CD14-positive monocyte (primary cell): ENCODE measurements around the gene PDGFA. TPM values are rescaled to one million over a fixed set of nuclear protein-coding genes. Genes with fewer than 3 reads are reported as not detected.

Source experiments
- DNase-seq, 3 donors: peaks; one replicate each; pipeline ENCODE4 v3.0.0-alpha.2; 2011 to 2022
- H2AFZ ChIP-seq: 2 replicates; pipeline ENCODE4 v1.6.0; 2012; ENCODE audit warnings: mild to moderate bottlenecking, low read depth, low read length, inconsistent platforms; ENCODE audit not compliant: insufficient read depth, poor library complexity, severe bottlenecking
- H3K27ac ChIP-seq, 2 donors: 1 replicate in 1 of 2; 2 replicates in 1 of 2; pipeline ENCODE4 v1.5.1; 2012 to 2013; ENCODE audit warnings: low read length in 2 of 2, control low read depth in 1 of 2, inconsistent platforms in 1 of 2, low read depth in 1 of 2, mild to moderate bottlenecking in 1 of 2
- H3K27me3 ChIP-seq, 2 donors: one replicate each; pipeline versions ENCODE4 v1.6.0 to v1.6.1; 2011 to 2013; ENCODE audit warnings: low read length in 2 of 2; ENCODE audit not compliant: control insufficient read depth in 2 of 2, insufficient read depth in 2 of 2
- H3K36me3 ChIP-seq, 2 donors: replicated peaks in 1 of 2; 1 replicate in 1 of 2; 2 replicates in 1 of 2; pipeline versions ENCODE4 v1.5.1 to v1.6.1; 2012 to 2013; ENCODE audit warnings: low read length in 2 of 2, control low read depth in 1 of 2, inconsistent platforms in 1 of 2, mild to moderate bottlenecking in 1 of 2; ENCODE audit not compliant: insufficient read depth in 2 of 2, control insufficient read depth in 1 of 2
- H3K4me1 ChIP-seq, 2 donors: 1 replicate in 1 of 2; 2 replicates in 1 of 2; pipeline versions ENCODE4 v1.5.1 to v1.6.1; 2012 to 2013; ENCODE audit warnings: low read length in 2 of 2, control low read depth in 1 of 2, inconsistent platforms in 1 of 2, mild to moderate bottlenecking in 1 of 2, moderate library complexity in 1 of 2; ENCODE audit not compliant: insufficient read depth in 2 of 2, control insufficient read depth in 1 of 2
- H3K4me2 ChIP-seq: replicated peaks from 2 replicates; pipeline ENCODE3; 2012; ENCODE audit warnings: low read length, moderate library complexity, mild to moderate bottlenecking; ENCODE audit not compliant: poor library complexity, severe bottlenecking; ENCODE audit errors: extremely low read depth
- H3K4me3 ChIP-seq, 3 experiments: fragments of 200-600 bp in 1 of 3; sonication (generic) in 1 of 3; replicated peaks in 1 of 3; 1 replicate in 2 of 3; 2 replicates in 1 of 3; pipeline ENCODE4 v1.5.1; 2011 to 2013; ENCODE audit warnings: low read length in 3 of 3, mild to moderate bottlenecking in 3 of 3, control low read depth in 2 of 3, low read depth in 2 of 3, inconsistent platforms in 1 of 3, moderate library complexity in 1 of 3
- H3K79me2 ChIP-seq: 2 replicates; pipeline ENCODE4 v1.6.0; 2012; ENCODE audit warnings: mild to moderate bottlenecking, control low read depth, inconsistent platforms, low read length, moderate library complexity; ENCODE audit not compliant: insufficient read depth
- H3K9ac ChIP-seq: 2 replicates; pipeline ENCODE4 v1.6.0; 2017; ENCODE audit warnings: low read length, mild to moderate bottlenecking; ENCODE audit not compliant: insufficient read depth, poor library complexity, severe bottlenecking
- H3K9me3 ChIP-seq, 2 donors: replicated peaks in 1 of 2; 1 replicate in 1 of 2; 2 replicates in 1 of 2; pipeline versions ENCODE4 v1.5.1 to v1.6.1; 2012 to 2013; ENCODE audit warnings: low read length in 2 of 2, control low read depth in 1 of 2; ENCODE audit not compliant: control insufficient read depth in 1 of 2, insufficient read depth in 1 of 2
- H4K20me1 ChIP-seq: 2 replicates; pipeline ENCODE4 v1.6.0; 2012; ENCODE audit warnings: mild to moderate bottlenecking, low read length, control low read depth, moderate library complexity; ENCODE audit not compliant: insufficient read depth
- H3K27ac Mint-ChIP-seq, 7 donors: one replicate each; pipeline ENCODE4 v1.8.0; 2020; ENCODE audit warnings: mild to moderate bottlenecking in 7 of 7, mixed read lengths in 7 of 7, moderate library complexity in 6 of 7, inconsistent platforms in 2 of 7
- H3K27me3 Mint-ChIP-seq, 3 donors: one replicate each; pipeline ENCODE4 v1.8.0; 2021 to 2022; ENCODE audit warnings: low read depth in 3 of 3, mild to moderate bottlenecking in 3 of 3, mixed read lengths in 3 of 3, moderate library complexity in 3 of 3, inconsistent platforms in 1 of 3
- H3K36me3 Mint-ChIP-seq, 2 donors: one replicate each; pipeline ENCODE4 v1.8.0; 2020; ENCODE audit warnings: mixed read lengths in 2 of 2, inconsistent platforms in 1 of 2, mild to moderate bottlenecking in 1 of 2
- H3K4me1 Mint-ChIP-seq: one replicate; pipeline ENCODE4 v1.8.0; 2020; ENCODE audit warnings: mild to moderate bottlenecking, mixed read lengths
- H3K4me3 Mint-ChIP-seq, 2 donors: one replicate each; pipeline ENCODE4 v1.8.0; 2020; ENCODE audit warnings: mild to moderate bottlenecking in 2 of 2, mixed read lengths in 2 of 2, moderate library complexity in 1 of 2
- H3K9me3 Mint-ChIP-seq, 7 donors: one replicate each; pipeline ENCODE4 v1.8.0; 2020 to 2022; ENCODE audit warnings: mixed read lengths in 7 of 7, mild to moderate bottlenecking in 6 of 7, moderate library complexity in 6 of 7, inconsistent platforms in 2 of 7
- WGBS: methylation state at CpG from one replicate; pipeline ENCODE4 v1.1.5; 2013; ENCODE audit warnings: missing lambda C conversion rate; ENCODE audit not compliant: insufficient coverage; 5-methylcytosine and 5-hydroxymethylcytosine counted together
- intact Hi-C, 2 donors: fragments of 100-400 bp; cut with micrococcal nuclease; formaldehyde crosslinking; loops; one replicate each; pipeline versions ENCODE4 v1.15.0 to v1.15.1; 2023
- polyA plus RNA-seq, 3 donors: library from polyadenylated mRNA; depleted of rRNA in 1 of 3; unstranded in 2 of 3; stranded (reverse) in 1 of 3; fragments of 300-500 nt in 2 of 3; fragments of >200 nt in 1 of 3; fragmentation: Illumina TruSeq in 2 of 3; gene quantifications; 1 replicate in 2 of 3; 2 replicates in 1 of 3; pipeline ENCODE4 v1.2.3, GENCODE V29; 2012 to 2021
- TF ChIP-seq, protein P1 (sequence below): fragments of 200-600 bp; IDR thresholded peaks from one replicate; pipeline ENCODE4 v1.8.0; 2022; ENCODE audit warnings: antibody characterized with exemption, mild to moderate bottlenecking

Gene PDGFA
- polyA plus RNA-seq, 3 donors: 0.29 TPM; not detected in 2

GRCh38 chr7:517774-518629, 1.6 kb downstream of the PDGFA start:
- no peak overlapping the region for H2AFZ ChIP-seq

More at GRCh38 chr7:517774-518629, 1.6 kb downstream of the PDGFA start:
- Histone ChIP-seq H3K4me3 (no peak overlapping the region), H3K27me3 (peaks cover 34 to 72% of the 10 kb centered on the region in 2 donors), H4K20me1 (no peaks in the 10 kb centered on the region), H3K4me2 (no peak overlapping the region), H3K27ac (no peak overlapping the region), H3K9me3 (peaks cover 0 to 14% of the 10 kb centered on the region in 2 donors), H3K9ac (no peak overlapping the region), H3K4me1 (peaks cover 6 to 17% of the 10 kb centered on the region in 2 donors), H3K36me3 (no peaks in the 10 kb centered on the region), H3K79me2 (no peaks in the 10 kb centered on the region)
- Mint-ChIP-seq H3K4me3 (peak overlapping the region; percentile 37 to 86), H3K27me3 (peaks cover 56 to 73% (median 70%) of the 10 kb centered on the region in 3 donors), H3K9me3 (peaks cover 0 to 14% (median 0%) of the 10 kb centered on the region in 7 donors), H3K36me3 (no peaks in the 10 kb centered on the region), H3K4me1 (peaks cover 10% of the 10 kb centered on the region), H3K27ac (peak overlapping the region in 1 of 7 donors; percentile 27)
- intact Hi-C loops: no loop called here
- TF ChIP-seq, protein P1, sequence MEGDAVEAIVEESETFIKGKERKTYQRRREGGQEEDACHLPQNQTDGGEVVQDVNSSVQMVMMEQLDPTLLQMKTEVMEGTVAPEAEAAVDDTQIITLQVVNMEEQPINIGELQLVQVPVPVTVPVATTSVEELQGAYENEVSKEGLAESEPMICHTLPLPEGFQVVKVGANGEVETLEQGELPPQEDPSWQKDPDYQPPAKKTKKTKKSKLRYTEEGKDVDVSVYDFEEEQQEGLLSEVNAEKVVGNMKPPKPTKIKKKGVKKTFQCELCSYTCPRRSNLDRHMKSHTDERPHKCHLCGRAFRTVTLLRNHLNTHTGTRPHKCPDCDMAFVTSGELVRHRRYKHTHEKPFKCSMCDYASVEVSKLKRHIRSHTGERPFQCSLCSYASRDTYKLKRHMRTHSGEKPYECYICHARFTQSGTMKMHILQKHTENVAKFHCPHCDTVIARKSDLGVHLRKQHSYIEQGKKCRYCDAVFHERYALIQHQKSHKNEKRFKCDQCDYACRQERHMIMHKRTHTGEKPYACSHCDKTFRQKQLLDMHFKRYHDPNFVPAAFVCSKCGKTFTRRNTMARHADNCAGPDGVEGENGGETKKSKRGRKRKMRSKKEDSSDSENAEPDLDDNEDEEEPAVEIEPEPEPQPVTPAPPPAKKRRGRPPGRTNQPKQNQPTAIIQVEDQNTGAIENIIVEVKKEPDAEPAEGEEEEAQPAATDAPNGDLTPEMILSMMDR: no peak
- DNase-seq: no peak
- WGBS: under 1% methylated on average over 54 of the region's 70 CpGs
